Posterior vena cava (tissue), 2 donors: ENCODE data around the gene ADAMTSL3. TPM values are rescaled to one million over a fixed set of nuclear protein-coding genes. Genes with fewer than 3 reads are reported as not detected.
"Not testable (repeated sequence)": the region's sequence is repeated elsewhere in the genome, so short reads cannot be mapped to it uniquely, and the experiment has no call there.

Source experiments
- DNase-seq: peaks from one replicate; pipeline ENCODE4 v3.0.0-alpha.2; 2020; ENCODE audit warnings: low spot score
- intact Hi-C, 2 donors: fragments of 100-400 bp; cut with DNase I; formaldehyde crosslinking; loops; one replicate each; pipeline versions ENCODE4 v1.14.1 to v1.14.2; 2022 to 2023
- total RNA-seq, 2 donors: library from RNA; stranded (reverse); fragmentation: NEBNext Ultra II Directional; extraction: Animal tissue kit (Norgen Biotek cat#: 25700); gene quantifications; one replicate each; pipeline ENCODE4 v1.2.1, GENCODE V29; 2021
- donor health status: DM: yes; HTN: yes; CAD: no.
- donor health status: DM: yes; HTN: yes; CAD: no.

Gene ADAMTSL3
- total RNA-seq, 2 donors from 2014 or later = 13.0 to 17.4 TPM

- DNase-seq = no peak
- intact Hi-C loops = no loop called here
These were observed 381.5 kb downstream of the ADAMTSL3 start for GRCh38 chr15:84035399-84035766.

DNA sequence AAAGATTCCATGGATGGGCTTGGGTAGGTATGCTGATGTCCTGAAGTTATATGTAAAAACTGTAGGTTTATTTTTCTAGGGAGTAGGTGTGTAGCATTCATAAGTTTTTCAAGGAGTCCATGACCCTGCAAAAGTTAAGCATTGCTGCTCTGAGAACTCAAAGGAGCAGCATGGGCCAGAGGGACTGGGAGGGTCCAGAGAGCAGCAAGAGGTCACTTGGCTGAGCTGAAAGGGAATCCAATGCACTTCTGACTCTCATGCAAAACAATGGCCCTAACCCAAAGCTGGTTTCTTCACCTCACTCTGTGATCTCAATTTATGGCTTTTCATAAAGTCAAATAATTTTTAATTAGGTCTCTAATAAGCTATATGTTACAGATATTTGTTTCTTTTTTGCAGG, 383.4 kb downstream of the ADAMTSL3 start:
- intact Hi-C loops = no loop called here
- DNase-seq = no peak

DNA sequence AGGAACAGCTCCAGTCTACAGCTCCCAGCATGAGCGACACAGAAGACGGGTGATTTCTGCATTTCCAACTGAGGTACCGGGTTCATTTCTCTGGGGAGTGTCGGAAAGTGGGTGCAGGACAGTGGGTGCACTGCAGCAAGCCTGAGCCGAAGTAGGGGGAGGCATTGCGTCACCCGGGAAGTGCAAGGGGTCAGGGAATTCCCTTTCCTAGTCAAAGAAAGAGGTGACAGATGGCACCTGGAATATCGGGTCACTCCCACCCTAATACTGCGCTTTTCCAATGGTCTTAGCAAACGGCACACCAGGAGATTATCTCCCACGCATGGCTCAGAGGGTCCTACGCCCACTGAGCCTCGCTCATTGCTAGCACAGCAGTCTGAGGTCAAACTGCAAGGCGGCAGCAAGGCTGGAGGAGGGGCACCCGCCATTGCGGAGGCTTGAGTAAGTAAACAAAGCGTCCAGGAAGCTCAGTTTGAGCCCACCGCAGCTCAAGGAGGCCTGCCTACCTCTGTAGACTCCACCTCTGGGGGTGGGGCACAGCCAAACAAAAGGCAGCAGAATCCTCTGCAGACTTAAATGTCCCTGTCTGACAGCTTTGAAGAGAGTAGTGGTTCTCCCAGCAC, 388.6 kb downstream of the ADAMTSL3 start:
- DNase-seq, intact Hi-C loops: not testable (repeated sequence)

GRCh38 chr15:84046064-84046637, 392.2 kb downstream of the ADAMTSL3 start:
- DNase-seq = no peak
- intact Hi-C loops = no loop called here

GRCh38 chr15:84049480-84049879, 395.6 kb downstream of the ADAMTSL3 start:
- intact Hi-C loops, DNase-seq: not testable (repeated sequence)

DNA sequence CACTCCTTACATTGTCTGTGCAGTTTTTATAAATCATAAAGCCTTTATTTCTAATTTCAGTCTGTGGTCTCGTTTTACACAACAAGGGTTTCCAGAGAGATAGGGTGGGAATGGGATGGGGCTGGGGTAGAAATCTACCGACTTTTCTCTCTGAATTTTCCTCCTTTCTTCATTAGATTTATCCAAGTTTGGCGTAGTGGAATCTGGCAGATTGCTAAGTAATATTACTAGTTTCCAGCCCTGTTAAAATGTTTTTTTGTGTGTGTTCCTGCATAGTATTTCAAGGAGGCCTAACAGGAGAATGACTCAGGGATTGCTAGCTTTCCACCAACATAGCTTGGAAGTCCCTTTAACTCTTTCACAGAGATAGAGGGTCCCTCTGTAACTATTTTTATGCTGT, 396.2 kb downstream of the ADAMTSL3 start:
- no peak for DNase-seq
- intact Hi-C loops = no loop called here

DNA sequence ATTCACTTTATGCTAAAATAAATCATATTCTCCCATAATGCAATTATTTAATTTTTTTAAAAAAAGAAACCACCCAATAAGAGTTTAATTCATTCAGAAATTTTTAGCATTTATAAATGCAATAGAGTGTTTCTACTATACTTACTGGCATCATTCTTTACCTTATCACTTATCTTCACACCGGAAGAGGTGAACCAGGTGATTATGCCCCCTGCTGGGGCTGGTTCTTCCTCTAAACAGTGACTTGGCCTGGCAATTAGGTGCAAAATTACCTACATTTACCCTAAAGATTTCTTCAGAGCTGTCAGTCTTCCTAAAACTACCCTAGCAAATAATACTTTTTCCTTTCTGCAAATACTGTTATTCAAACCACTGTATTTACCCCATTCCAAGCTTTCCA, 397.2 kb downstream of the ADAMTSL3 start:
- intact Hi-C loops, DNase-seq: not testable (repeated sequence)

- intact Hi-C loops, DNase-seq: not testable (repeated sequence)
These were observed 400.6 kb downstream of the ADAMTSL3 start for GRCh38 chr15:84054544-84054943.

GRCh38 chr15:84057714-84058331, 403.9 kb downstream of the ADAMTSL3 start:
- DNase-seq = no peak
- intact Hi-C loops = no loop called here

GRCh38 chr15:84063674-84064073, 409.8 kb downstream of the ADAMTSL3 start:
- DNase-seq, intact Hi-C loops: not testable (repeated sequence)

DNA sequence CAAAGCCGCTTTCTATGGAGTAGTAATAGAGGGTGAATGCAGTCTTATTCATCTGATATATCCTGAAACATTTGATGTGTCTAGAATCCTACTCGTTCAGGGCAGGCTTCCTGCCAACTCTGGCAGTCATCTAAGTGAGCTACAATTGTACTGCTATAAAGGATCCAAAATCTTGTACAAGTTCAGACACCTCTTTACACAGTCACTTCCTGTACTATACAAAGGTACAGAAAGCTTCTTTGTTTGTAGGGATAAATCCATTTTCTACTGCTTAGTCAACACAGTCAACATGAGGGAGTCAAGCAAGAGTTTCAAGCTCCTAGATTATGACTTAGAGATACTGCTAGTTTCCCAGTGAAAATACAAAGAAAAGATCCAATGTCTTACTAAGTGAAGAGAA, 414.8 kb downstream of the ADAMTSL3 start:
- DNase-seq, intact Hi-C loops: not testable (repeated sequence)

DNA sequence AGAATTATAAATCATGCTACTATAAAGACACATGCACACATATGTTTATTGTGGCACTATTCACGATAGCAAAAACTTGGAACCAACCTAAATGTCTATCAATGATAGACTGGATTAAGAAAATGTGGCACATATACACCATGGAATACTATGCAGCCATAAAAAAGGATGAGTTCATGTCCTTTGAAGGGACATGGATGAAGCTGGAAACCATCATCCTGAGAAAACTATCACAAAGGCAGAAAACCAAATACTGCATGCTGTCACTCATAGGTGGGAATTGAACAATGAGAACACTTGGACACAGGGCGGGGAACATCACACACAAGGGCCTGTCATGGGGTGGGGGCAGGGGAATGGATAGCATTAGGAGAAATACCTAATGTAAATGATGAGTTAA, 424.1 kb downstream of the ADAMTSL3 start:
- intact Hi-C loops, DNase-seq: not testable (repeated sequence)

- DNase-seq, intact Hi-C loops: not testable (repeated sequence)
These were observed 425.5 kb downstream of the ADAMTSL3 start for GRCh38 chr15:84079325-84079884.

DNA sequence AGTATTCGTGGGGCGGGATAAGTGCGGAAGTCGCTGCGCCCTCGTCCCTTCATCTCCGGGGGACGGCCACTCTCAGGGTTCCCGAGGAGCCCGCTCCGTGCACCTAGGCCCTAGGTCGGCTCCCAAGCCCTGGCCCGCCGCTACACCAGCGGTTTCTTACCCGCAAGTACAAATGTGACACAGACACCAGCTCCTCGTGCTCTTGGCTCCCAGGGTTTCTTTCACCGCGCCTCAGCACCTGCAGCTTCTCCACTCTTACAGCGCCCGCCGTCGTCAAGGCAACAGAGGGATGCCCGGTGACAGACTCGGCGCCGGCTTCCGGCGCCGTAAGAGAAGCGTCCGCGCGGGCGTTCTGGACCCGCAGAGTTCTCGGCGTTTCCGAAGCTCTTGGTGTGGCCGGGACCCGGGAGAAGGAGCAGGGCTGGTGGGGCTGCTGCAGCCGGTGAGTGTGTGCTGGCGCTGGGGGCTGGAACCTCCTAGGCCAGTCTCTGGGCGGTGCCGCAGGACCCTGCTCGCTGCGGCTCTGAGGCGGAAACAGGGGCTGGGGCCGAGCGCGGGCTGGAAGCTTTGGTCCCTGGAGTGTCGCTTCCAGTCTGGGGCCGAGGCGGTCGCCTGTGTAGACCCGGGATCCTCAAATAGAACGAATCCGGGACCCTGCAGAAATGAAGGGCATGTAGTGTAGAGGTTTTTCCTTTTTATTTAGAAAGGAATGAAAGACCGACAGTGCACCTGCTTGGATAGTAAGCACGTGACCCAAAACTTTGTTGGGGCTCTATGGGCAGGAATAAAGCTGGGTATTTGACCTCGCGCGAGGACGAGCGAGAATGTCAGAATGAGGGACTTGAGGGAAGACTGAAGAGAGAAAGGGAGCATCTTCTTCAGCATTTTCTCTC, 426.2 kb downstream of the ADAMTSL3 start:
- peak; percentile 80 for DNase-seq
- intact Hi-C loops = no loop called here

DNA sequence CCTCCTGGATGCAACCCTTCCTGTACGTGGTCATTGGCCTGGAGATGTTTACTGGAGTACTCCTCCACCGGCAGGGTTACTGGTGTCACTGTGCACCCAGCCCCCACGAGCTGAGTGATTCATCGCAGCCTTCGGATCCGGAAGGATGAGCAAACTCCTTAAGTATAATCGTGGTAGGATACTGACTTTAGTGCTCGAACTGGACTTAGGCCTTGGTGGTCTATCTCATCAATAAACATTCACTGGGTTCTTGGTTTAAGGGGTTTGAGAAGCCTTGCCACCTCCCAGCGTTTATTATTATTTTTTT, 426.8 kb downstream of the ADAMTSL3 start:
- DNase-seq, intact Hi-C loops: not testable (repeated sequence)

GRCh38 chr15:84081391-84082168, 427.7 kb downstream of the ADAMTSL3 start:
- DNase-seq = no peak
- intact Hi-C loops = no loop called here

- intact Hi-C loops = no loop called here
- no peak for DNase-seq
These were observed 428.8 kb downstream of the ADAMTSL3 start for GRCh38 chr15:84082739-84083138.

DNA sequence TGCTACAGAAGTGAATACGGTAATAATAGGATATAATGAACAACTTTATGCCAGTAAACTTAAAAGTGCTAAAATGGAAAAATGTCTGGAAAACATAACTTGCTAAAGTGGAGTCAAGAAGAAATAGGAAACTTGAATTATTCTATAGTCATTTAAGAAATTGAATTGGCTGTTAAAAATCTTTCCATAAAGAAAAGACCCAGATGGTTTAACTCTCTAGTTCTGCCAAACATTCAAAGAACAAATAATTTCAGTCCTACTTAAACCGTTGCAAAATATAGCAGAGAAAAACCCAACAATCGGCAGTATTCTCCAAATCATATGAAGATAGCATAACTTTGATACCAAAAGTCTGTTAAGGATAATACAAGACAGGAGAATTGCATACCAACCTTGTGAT, 432.1 kb downstream of the ADAMTSL3 start:
- DNase-seq, intact Hi-C loops: not testable (repeated sequence)
